NCI-H510A (cell line): ENCODE data around the gene CDR2.

ENCODE experiments used
- DNase-seq: peaks from one replicate; lab custom pipeline; 2025; lab: John Stamatoyannopoulos, UW

Gene CDR2

DNA sequence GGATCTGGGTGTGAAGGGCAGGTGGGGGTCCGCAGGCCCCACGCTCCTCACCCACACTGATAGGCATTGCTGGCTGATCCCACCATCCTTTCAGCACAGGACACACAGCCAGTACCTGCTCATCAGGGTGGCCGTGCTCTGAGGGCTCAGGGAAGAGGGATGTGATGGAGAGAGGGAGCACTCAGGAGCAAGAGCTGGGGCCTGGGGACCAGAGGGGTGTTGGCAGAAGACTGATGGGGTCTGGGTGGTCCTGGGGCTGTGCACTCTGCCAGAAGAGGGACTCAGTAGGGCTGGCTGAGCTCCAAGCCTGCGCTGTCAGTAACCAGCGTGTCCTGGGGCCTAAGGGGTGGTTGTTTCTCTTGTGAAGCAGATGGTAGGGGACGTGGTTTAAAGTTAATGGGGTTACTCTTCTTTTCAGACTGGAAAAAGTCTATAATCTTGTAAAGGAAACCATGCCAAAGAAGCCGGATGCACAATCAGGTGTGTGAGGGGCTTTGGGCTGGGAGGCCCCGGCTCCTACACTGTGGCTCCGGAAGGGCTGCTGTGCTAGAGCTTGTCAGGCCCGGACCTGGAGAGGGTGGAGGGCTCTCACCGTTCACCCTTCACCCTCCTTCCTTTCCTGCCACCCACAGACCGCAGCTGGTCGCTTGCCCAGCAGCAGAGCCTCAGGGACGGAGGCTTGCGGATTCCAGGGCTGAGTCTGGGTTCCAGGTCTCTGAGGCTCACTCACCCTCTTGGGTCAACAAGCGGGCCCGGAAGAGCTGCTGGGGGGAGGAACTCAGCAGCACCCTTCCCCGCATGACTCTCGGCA is 49.4 kb downstream of the CDR2 start:
- DNase-seq, result no peak

DNA sequence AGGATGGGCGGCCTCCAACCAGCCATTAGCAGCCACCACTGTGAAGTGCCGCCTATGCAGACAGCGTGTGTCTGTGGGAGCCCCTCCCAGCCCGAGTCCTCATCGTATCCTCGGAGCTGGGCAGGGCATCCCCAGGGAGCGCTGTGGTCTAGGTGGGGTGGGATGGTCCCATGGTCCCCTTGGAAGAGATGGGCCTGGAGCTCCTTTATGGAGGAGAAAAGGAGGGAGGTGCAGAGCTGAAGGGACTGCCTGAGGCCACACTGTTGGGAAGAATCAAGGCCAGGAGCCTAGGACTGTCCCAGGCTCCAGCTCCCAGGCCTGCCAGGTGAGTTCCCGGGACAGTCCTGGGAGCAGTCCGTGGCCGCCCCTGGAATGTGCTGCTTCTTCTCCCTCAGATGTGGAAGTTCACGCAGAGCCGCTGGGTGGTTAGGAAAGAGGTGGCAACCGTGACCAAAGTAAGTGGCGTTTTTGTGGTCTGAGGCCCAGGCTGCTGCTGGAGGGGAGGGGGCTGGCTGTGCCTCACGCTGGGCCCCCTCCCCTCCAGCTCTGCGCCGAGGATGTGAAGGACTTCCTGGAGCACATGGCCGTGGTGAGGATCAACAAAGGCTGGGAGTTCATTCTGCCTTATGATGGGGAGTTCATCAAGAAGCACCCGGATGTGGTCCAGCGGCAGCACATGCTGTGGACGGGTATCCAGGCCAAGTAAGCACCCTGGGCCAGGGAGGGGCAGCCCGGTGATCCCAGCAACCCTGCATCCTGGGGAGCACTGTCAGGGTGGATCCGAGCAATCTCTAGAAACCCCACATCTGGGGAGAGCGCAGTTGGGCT is 50.2 kb downstream of the CDR2 start:
- no peak for DNase-seq

DNA sequence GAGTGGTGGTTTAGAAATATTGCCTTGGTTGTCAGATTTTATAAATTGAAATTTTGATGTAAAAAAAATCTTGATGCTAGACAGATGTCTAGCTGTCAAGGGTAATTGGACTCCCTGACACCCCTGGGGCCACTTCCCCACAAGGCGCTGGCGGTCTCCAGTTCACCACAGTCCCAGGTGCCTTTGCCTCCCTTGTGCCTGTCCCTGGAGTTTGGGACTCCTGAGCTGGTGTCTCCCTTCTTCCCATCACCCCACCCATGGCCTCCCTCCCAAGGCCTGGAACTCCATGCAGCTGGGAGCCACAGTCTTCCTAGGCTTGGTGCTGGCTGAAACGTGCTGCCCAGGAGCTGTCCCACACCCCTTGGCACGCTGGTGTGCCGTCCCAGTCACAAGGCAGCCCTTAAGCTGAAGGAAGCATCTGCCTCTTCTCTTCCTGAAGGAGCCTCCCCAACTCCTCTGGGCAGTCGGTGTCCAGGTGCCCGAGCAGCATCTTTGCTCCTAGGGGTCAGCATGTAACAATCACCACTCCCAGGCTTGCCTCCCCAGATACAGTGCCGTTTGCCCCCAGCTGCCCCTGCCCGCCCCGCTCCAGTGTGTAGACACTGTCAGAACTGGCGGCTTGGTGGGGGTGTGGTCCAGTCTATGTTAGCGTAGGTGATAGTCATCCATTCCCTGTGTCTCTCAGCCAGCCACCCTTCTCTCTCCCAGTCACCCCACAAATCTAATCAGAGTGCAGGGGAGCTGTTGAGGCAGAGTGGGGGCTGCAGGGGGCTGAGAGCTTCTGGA is 51.1 kb downstream of the CDR2 start:
- DNase-seq, result no peak

DNA sequence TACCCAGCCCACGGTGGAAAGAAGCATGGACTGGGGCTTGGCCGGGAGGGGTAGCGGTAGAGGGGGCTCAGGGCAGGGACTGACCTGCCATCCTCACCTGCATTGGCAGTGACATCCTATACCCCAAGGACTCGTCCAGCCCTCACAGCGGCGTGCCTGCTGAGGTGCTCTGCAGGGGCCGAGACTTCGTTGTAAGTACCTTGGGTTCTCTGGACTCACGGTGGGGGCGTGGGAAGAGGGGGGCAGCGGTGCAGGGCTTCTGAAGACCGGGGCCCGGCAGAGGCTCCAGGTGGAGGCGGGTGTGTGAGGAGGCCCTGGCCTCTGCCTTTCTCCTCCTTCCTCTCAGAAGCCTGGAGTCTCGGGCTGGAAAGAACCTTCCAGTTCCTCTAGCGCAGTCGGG is 51.7 kb downstream of the CDR2 start:
- DNase-seq, result no peak

DNA sequence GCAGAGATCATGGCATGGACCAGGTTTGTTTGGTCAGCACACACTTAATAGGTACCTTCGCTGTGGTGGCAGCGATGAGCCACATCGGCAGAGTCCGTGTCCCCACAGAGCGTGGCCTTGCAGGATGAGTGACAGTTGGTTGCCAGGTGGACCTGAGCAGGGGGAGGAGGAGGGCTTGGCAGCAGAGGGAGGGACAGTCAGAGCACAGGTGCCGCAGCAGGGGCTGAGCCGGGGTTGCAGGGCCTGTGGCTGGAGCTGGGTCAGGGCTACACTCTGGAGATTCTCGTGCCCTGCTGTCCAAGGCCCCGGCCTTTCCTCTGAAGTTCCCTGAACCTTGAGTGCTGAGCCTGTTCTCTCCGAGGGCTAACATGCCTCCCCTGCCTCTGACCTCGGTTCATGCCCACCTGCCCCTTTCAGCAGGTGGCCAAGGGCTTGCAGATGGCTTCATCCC is 52.4 kb downstream of the CDR2 start:
- DNase-seq, result no peak

DNA sequence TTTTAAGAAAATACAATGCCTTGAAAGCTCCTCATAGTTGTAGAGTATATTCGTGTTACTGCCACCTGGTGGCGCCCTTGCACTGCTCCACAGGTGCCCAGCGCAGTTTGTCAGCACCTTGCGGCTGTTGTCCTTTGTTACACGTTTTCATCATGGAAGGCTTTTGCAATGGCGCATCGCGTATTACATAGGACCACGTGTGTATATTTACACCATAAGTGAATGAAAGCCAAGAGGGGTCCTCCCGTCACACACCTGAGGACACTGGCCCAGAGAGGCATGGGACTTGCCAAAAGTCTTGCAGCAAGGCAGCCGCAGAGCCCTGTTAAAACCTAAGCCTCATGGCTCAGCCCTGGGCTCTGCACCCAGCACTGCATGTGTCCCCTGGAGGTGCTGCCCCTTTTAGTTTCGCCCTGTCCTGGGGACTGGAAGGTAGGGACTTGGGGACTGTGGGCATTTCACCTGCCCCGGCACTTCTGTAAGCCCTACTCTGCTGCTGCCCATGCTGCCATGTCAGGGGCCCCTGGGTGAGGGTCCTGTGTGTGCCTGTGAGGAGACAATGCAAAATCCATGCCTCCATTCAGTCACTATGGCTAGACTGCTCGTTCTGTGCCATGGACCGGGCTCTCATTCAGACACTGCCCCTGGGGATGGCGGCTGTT is 52.9 kb downstream of the CDR2 start:
- peak; percentile 79 for DNase-seq

DNA sequence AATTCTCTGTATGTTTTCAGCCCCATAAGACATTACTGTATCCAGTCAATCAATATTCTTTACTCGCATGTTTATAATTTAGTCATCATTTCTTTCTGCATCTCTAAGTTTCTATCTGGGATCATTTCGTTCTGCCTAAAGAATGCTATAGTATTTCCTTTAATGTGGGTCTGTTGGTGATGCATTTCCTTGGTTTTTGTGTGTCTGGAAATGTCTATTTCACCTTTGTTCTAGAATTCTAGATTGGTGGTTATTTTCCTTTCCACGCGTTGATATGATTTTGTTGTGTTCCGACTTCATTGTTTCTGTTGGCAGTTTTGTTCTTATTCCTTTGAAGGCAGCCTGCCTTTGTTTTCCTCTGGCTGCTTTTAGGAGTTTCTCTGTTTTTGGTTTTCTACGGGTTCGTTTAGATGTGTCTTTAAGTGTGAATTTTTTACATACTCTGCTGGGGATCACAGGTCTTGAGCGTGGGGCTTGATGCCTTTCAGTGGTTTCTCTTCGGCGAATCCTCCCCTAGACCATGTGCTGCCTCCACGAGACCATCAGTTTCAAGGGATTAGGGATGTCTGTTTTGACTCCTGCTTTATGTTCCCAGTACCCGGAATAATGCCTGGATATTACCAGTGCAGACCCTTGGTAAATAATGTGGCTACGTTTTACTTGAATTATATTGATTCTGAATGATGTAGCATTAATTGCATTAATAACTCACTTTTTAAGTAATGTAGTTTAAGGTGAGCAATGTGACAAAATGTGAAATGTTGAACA is 53.7 kb downstream of the CDR2 start:
- no peak for DNase-seq

DNA sequence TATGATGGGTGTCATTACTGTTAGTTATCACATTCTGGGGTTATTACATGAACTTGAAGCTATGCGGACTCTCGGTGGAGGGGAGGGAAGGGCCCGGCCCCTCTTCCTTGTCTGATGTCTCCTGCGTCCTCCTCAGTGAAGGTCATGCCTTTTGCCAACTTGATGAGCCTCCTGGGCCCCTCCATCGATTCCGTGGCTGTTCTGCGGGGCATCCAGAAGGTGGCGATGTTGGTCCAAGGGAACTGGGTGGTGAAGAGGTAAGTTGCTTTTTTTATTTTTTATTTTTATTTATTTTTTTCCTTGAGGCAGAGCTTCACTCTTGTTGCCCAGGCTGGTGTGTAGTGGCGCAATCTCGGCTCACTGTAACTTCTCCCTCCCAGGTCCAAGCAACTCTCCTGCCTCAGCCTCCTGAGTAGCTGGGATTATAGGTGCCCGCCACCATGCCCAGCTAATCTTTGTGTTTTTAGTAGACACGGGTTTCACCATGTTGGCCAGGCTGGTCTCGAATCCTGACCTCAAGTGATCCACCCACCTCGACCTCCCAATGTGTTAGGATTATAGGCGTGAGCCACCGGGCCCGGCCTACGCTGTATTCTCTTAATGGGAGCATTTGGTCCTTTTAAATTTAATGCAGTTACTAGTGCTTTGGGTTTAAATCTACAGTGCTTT is 55.6 kb downstream of the CDR2 start:
- DNase-seq, result peak; percentile 3

DNA sequence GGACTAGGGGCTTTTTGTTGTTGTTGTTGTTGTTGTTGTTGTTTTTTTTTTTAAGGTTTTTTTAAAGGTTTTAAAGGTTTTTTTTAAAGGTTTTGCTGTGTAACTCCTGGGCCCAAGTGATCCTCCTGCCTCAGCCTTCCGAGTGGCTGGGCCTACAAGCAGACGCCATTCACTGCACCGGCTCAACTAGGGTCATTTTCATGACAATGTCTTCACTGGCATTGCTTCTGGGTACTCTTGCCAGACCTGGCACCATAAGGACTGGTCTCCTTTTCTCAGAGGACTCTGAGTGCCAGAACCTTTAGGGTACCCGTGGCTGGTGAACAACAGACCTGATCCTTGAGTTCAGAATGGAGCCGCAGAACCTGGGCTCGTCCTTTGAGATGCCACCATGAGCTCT is 56.8 kb downstream of the CDR2 start:
- no peak for DNase-seq

DNA sequence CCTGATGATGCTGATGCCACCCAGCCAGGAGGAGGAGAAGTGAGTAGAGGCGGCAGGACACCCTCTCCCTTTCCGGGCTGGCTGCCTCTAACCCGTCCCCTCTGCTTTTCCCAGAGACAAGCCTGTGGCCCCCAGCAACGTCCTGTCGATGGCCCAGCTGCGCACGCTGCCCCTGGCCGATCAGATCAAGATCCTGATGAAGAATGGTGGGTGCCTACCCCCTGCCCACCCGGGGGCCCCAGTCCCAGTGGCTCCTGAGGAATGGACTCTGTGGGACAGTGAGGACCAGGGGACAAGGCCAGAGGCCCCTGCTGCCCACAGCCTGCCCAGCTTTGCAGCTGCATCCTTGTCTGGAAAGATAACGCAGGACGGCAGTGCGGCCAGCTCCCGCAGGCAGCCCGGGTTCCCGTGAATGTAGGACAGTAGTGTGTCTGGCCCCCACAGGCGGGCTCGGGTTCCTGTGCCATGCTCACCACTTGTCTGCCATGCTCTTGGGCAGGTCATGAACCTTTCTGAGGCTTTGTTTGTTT is 57.4 kb downstream of the CDR2 start:
- no peak for DNase-seq

DNA sequence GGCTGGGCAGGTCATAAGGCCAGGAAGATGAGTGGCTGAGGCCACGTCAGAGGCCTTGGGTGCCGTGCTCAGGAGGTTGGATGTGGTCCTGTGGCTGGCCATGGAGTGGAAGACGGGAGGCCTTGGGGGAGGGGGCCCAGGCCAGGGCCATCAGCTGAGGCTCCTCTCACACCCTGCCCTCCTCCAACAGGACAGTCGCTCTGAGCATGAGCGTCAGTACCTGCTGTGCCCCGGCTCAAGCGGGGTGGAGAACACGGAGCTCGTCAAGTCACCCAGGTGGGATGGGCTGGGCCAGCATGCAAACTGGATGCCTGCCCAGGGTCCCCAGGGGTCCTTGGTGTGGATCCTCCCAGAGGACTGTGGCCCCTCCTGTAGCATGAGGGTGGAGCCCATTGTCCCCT is 58.0 kb downstream of the CDR2 start:
- no peak for DNase-seq

DNA sequence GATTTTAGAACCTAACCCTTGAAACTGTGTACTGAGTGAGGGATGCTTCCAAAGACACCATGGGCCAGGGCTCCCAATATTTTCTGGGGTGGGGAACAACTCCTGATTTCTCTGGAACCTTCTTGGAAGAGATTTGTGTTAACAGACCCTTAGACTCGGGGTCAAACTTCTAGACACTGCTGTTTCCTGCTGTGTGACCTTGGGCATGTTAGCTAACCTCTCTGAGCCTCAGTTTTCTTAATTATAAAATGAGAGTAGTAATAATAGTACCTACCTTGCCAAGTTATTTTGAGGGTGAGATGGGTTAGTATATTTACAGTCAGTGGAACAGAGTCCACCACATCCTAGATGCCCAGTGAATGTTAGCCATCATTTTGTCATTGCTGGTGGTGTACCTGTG is 58.4 kb downstream of the CDR2 start:
- no peak for DNase-seq

DNA sequence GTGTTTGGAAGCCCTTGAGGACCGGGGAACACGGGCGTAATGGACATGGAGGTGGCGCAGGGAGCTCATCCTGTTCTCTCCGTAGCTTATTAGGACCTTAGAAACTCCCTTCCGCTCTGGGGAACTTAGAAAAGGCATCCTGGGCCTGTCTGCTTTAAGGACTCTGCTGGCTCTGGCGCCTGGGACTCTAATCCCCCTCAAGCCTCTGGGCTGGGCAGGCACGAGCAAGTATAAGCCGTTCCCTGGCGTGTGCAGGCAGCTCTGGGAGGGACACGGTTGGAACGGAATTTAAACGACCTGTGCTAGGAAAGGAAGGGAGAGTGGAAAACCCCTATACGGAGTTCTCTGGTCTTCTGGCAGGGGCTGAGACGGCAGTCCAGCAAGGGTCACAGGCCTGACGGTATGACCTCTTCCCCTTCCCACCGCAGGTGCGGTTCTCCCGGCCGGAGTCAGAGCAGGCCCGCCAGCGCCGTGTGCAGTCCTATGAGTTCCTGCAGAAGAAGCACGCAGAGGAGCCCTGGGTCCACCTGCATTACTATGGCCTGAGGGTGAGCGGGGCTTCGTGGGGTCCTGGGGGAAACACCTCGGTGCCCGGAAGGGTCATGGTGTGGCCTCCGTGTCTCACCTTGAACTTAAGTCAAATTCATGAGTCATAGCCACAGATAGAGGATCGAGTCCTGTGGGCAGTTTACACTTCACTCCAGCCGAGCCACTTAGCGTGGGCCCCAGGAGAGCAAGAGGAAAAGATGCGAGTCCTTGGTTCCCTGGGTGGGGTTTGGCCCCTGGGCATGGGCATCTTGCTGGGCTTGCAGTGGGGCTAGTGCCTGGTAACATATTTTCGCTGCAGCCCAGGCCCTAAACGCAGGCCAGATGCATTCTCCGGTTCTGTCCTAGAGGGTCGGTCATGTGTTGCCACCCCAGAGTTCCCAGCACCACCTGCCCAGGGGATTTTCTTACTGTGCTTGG is 59.5 kb downstream of the CDR2 start:
- no peak for DNase-seq

DNA sequence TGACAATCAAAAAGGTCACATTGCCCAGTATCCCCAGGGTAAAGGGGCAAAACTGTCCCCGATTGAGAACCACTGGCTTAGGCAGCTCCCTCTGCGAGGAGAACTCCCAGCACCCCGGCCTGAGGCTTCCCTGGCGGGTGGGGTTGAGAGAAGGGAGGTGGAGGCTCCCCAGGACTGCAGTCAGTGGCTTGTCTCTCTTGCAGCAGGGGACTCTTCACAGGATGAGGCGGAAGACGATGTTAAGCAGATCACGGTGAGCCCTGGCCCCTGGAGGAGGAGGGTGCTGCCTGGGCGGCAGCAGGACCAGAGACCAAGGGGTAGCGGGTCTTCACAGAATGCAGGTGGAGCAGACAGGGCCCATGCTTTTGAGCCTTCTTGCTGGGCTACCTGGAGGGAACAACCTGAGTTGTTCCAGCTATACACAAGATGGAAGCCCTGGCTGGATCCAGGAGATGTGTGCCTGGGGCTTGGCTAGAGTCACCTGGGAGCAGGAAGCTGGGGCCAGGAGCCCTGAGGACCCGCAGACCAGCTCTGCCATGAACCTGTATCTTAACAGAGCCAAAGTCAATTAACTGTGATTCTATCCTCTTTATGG is 60.4 kb downstream of the CDR2 start:
- DNase-seq, result no peak

DNA sequence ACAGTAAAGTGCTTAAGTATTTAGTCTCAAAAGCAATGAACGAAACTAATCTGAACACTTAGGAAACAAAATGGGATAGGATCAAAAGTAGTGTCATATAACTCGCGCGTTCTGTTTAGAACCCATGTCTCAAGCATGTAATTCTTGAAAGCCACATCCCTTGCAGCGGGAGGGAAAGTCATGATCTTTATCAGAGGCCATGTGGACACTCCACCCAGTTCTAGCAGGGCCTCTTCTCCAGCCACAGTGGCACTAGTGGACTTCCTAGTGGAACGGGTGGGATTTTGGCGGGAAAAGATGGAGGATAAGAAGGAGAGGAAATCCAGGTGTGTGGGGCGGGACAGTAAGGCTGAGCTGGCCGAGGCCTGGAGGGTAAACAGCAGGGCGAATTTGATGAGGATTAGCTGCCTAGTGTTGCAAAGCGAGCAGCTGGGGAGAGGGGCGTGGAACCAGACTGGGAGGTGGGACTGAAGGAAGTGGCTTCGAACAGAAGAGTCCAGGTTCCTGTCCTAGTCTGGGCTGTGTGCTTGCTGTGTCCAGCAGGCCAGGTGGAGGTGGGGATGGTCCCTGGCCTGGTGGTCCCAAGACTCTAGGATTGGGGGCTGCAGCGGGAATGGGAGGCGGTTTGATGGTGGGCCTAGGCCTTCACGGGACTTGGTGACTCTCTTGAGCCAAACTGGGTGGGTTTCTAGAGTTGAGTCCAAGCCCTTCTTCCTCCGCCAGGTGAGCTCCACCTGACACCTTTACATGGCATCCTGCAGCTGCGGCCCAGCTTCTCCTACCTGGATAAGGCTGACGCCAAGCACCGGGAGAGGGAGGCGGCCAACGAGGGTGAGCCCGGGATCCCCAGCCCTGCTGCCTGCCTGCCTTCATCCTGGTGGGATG is 61.3 kb downstream of the CDR2 start:
- DNase-seq, result no peak

DNA sequence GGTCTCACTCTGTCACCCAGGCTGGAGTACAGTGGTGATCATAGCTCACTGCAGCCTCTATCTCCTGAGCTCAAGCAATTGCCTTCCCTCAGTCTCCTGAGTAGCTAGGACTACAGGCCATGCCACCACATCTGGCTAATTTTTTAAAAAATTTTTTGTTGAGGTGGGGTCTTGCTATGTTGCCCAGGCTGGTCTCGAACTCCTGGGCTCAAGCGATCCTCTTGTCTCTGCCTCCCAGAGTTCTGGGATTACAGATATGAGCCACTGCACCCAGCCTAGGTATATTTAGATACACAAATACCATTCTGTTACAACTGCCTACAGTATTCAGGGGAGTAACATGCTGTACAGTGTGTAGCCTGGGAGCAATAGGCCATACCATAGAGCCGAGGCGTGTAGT is 62.9 kb downstream of the CDR2 start:
- no peak for DNase-seq

DNA sequence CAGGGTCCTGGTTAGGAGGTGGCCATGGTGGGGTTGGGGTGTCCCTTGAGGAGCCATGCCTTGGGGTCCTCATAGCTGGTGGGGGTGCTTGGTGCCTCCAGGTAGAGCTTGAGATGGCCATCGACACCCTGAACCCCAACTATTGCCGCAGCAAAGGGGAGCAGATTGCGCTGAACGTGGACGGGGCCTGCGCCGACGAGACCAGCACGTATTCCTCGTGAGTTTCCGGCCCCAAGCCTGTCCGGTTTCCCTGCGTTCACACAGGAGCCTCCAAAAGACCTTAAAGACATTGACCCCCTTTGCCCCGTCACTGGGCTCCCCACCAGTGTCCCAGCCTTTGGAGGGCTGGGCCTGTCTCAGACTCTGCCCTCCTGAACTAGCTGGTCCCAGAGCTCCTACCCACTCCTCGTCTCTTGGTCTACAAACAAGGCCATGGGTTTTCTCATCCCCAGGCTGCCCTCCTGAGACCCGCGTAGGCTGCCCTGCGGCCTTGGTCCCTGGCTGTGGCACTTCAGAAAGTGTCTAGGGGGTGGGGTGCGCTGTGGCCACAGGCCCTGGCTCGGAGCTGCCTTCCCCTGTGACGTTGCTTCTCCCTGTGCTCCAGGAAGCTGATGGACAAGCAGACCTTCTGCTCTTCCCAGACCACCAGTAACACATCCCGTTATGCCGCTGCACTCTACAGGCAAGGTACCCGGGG is 65.4 kb downstream of the CDR2 start:
- DNase-seq, result no peak
